VCaP (cell line): ENCODE measurements around the gene ARID3B.
"Not testable (repeated sequence)": the region's sequence is repeated elsewhere in the genome, so short reads cannot be mapped to it uniquely, and the experiment has no call there.

Experiments
- H3K27ac ChIP-seq: fragments of 450-650 bp; 2 replicates; pipeline ENCODE4 v1.5.1; 2017
- TF ChIP-seq, protein P1 (sequence below): fragments of 450-650 bp; conservative IDR thresholded peaks from 2 replicates; pipeline ENCODE4 v1.5.1; 2017; ENCODE audit warnings: mild to moderate bottlenecking, moderate library complexity

Gene ARID3B

DNA sequence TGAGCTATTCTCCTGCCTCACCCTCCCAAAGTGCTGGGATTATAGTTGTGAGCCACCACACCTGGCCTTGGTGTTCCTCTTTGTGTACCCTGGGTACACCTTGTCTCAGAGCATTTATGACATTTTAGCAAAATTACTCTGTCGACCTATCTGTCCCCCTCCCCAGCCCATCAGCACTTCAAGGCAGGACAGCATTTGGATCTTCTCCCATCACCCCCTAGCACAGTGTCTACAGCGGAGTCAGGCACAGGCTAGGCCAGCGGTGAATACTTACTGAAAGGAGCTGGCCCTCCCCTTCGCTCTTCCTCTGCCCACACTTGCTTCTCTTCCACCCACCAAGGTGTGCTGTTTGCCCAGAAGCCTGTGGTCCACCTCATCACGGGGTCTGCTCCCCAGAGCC, 54.3 kb downstream of the ARID3B start:
- no peak overlapping the region for H3K27ac ChIP-seq
- TF ChIP-seq, protein P1, sequence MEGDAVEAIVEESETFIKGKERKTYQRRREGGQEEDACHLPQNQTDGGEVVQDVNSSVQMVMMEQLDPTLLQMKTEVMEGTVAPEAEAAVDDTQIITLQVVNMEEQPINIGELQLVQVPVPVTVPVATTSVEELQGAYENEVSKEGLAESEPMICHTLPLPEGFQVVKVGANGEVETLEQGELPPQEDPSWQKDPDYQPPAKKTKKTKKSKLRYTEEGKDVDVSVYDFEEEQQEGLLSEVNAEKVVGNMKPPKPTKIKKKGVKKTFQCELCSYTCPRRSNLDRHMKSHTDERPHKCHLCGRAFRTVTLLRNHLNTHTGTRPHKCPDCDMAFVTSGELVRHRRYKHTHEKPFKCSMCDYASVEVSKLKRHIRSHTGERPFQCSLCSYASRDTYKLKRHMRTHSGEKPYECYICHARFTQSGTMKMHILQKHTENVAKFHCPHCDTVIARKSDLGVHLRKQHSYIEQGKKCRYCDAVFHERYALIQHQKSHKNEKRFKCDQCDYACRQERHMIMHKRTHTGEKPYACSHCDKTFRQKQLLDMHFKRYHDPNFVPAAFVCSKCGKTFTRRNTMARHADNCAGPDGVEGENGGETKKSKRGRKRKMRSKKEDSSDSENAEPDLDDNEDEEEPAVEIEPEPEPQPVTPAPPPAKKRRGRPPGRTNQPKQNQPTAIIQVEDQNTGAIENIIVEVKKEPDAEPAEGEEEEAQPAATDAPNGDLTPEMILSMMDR = no peak

DNA sequence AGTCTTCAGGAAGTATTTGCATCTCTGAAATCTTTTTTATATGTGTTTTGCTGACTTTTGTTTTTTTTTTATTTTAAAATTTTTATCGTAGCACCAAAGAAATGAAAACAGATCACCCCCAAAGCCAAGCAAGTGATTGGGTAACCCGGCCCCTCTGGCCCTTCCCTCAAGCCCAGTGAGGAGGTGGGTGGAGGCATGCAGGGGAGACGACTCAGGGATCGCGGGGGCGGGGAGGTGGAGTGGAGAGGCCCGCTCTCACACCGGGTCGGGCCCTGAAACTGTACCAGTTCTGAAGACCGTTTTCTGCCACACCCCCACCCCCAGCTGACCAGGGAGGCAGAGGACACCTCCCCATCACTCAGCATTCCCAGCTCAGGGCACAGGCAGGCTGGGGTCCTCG, 55.7 kb downstream of the ARID3B start:
- not testable (repeated sequence) for H3K27ac ChIP-seq

DNA sequence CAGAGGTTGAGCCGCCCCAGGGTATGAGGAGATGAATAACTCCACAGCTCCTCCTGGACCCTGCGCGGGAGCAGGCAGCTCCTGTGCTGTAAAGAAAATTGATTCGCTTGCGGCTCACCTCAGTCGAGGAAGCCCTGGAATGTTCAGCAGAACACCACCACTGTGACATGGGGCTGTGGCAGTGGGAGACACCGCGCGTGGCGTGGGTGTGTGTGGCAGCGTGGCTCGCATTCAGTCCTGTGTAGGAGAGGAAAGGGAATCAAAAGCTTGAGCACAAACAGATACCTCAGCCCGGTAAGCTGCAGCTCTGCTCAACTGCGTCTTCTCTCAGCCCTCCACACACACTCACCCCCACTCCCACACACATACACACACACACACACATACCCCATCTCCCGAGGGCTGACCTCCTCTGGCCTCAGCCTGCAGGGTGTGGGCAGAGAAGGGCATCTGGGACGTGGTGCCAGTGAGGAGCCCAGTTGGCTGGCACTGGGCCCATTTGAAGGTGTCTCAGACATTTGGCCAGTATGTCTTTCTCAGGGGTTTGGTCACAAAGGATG, 56.2 kb downstream of the ARID3B start:
- not testable (repeated sequence) for H3K27ac ChIP-seq

DNA sequence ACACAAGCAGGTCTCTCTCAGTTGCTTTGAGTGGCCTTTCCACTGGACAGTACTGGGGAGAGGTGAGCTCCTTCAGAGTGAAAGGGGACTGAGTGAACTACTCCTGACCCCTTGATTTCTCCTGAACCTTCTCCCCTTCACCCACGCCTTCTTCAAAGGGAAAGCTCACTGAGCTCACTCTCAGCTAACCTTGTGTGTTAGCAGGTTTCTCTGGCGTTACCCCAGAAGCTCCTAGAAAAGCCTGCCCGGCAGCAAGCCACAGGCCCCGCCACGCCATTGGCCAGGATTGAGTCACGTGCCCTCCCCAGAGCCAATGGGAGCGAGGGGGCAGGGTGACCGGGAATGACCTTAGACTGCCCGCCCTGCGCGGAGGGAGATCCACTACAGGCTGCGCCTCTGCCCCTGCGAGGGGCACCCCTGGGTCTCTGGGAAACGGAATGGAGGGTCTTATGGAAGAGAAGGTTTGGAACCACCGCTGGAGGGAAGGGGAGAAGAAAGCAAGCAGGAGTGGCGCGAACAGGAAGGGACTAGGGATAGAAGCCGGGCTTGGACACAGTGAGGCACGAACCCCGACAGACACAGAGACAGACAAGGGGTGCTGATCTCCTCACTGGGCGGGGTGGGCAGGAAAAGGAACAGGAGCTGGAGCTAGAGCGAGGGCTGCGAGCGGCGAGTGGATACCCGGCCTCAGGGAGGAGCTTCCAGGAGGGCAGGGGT, 57.3 kb downstream of the ARID3B start:
- H3K27ac ChIP-seq = no peak overlapping the region
- TF ChIP-seq, protein P1 = no peak

DNA sequence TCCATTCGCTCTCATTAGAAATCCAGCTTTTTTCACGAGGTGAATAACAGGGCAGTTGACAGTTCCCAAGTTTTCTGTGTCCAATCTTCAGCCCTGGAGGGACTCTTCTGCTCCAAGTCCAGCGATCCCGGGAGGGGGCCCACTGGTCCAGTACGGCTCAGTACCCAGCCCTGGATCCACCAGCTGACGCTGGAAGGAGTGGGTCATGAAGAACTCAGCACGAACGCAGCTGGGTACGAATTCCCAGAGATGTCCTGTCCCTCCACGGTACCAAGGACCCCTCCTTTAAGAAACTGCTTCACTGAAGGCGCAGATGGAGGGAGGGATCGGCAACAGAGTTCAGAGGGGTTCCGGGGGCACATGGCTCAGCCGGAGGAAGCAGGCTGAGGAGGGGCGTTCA, 58.1 kb downstream of the ARID3B start:
- TF ChIP-seq, protein P1 = no peak
- H3K27ac ChIP-seq = no peak overlapping the region

DNA sequence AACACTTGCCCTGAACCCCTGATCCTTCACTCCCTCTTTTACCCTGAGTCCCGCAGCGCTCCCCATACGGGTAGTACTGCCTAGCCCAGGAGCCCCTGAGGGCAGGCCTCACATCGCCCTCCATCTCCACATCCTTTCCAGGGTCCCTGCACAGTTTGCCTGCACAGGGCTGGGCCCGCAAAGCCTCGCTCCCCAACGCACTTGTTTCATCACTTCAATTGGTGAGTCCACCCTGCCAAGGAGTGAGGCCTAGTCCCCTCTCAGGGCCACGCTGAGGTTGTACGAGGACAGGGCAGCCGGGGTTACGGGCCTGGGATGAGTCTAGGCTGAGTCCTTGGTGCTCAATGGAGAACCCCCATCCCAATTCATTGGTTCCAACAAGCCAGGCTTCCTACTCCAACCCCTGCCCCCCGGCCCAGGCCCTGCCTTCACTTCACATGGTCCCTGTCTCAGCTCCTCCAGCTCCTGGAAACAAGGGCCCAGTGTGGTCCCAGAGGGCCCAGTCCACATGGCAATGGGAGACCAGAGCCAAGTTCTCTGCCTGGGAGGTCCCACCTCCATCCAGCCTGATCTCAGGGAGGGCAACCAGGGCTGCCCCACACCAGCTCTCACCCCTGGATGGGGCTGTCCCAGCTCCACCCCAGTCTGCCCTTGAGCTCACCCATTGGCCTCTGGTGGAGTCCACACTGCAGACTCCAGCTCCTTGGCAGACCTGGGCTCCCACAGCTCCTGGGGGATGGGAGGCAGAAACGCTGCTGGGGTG, 62.2 kb downstream of the ARID3B start:
- no peak overlapping the region for H3K27ac ChIP-seq
- TF ChIP-seq, protein P1 = no peak

DNA sequence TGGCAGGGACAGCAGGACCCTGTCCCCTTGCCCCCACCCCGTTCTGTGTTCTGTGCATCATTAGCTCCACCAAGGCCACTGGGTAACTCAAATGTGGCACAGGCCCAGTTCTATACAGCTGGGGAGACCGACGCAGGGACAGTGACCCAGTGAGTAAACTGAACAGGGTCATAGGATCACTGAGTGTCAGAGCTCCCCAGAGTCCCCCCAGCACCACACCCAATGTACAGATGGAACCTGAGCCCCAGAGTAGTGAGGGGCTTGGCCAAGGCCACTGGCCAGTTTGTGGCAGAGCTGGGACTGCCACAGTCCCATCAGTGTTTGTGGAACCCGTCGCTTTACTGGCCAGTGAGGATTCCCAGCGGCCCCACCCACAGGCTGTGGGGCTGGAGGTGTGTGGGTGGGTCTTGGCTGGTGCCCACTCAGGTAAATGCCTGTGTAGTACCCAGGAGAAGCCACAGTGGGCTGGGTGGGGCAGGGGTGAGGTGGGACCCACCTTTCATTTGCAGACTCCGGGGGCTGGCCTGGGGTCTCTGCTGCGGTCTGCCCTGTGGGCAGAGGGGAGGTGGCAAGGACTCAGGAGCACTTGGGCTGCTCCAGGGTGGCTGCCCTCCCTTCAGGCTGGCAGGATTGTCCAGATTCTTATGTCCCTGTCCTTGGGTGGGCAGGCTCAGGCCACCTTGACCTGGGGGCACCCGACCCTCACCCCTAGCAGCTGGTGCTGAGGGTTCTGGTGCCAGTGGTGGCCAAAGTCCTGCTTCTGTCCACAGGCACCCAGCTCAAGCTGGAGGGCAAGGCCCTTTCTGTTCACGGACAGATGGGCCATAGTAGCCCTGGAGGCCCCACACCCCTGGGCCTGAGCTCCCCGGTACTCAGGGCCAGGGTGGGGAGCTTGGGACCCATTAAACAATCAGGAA, 63.0 kb downstream of the ARID3B start:
- peak overlapping the region; percentile 19; the same call in 1 of the 2 replicates for H3K27ac ChIP-seq
- TF ChIP-seq, protein P1 = no peak
